ENCODE measurements around the gene ATP8A2. TPM values are rescaled to one million over a fixed set of nuclear protein-coding genes. Genes with fewer than 3 reads are reported as not detected.
"Not testable (repeated sequence)": the region's sequence is repeated elsewhere in the genome, so short reads cannot be mapped to it uniquely, and the experiment has no call there.

ATP8A2 gene
- total and polyA plus RNA-seq, 11 donors = 0.01 to 0.29 (median 0.05) TPM; not detected in 2

GRCh38 chr13:25783076-25783475 lies 411.3 kb downstream of the ATP8A2 start:
- ATAC-seq (no peak), DNase-seq (no peak)
- no peaks in the 10 kb centered on the region for H3K4me1 ChIP-seq
- TF ChIP-seq POLR2A (IDR thresholded peaks at IDR 0.05) = no peak
- no peak for TF ChIP-seq CTCF (IDR thresholded peaks at IDR 0.05)
- H3K4me3 ChIP-seq = no peak overlapping the region
- 87 to 96% (median 93%) methylated on average over 2 of the region's 2 CpGs for WGBS, 4 donors
- H3K9me3 ChIP-seq = no peaks in the 10 kb centered on the region
- intact Hi-C loops (cut with DNase I) = no loop called here
- H3K27me3 ChIP-seq = peaks cover 0 to 12% (median 0%) of the 10 kb centered on the region in 9 donors
- H3K27ac ChIP-seq = no peak overlapping the region
- H3K36me3 ChIP-seq = no peaks in the 10 kb centered on the region

GRCh38 chr13:25783601-25784024 lies 411.8 kb downstream of the ATP8A2 start:
- TF ChIP-seq POLR2A (IDR thresholded peaks at IDR 0.05) (no peak), CTCF (IDR thresholded peaks at IDR 0.05) (no peak)
- H3K36me3 ChIP-seq = no peaks in the 10 kb centered on the region
- WGBS, 4 donors = 62 to 68% (median 63%) methylated on average over 5 of the region's 5 CpGs
- peaks cover 0 to 17% (median 0%) of the 10 kb centered on the region in 9 donors for H3K27me3 ChIP-seq
- H3K9me3 ChIP-seq = no peaks in the 10 kb centered on the region
- ATAC-seq = no peak
- intact Hi-C loops (cut with DNase I) = no loop called here
- no peak for DNase-seq
- H3K4me1 ChIP-seq = no peaks in the 10 kb centered on the region
- no peak overlapping the region for H3K4me3 ChIP-seq
- no peak overlapping the region for H3K27ac ChIP-seq

GRCh38 chr13:25784119-25784518 lies 412.3 kb downstream of the ATP8A2 start:
- no peak overlapping the region for H3K27ac ChIP-seq
- H3K36me3 ChIP-seq = no peaks in the 10 kb centered on the region
- H3K27me3 ChIP-seq = peaks cover 0 to 21% (median 0%) of the 10 kb centered on the region in 9 donors
- DNase-seq (no peak), ATAC-seq (no peak)
- H3K9me3 ChIP-seq = no peaks in the 10 kb centered on the region
- no peak for TF ChIP-seq CTCF (IDR thresholded peaks at IDR 0.05)
- TF ChIP-seq POLR2A (IDR thresholded peaks at IDR 0.05) = no peak
- intact Hi-C loops (cut with DNase I) = no loop called here
- no peak overlapping the region for H3K4me3 ChIP-seq
- H3K4me1 ChIP-seq = no peaks in the 10 kb centered on the region
- 59 to 78% (median 67%) methylated on average over 4 of the region's 4 CpGs for WGBS, 4 donors

GRCh38 chr13:25790137-25790536 lies 418.4 kb downstream of the ATP8A2 start:
- H3K36me3 ChIP-seq; DNase-seq; intact Hi-C loops (cut with DNase I); H3K4me3 ChIP-seq; H3K27ac ChIP-seq; ATAC-seq; H3K4me1 ChIP-seq; H3K9me3 ChIP-seq: not testable (repeated sequence)
- 86 to 100% (median 98%) methylated on average over 1 of the region's 1 CpG for WGBS, 4 donors
- peaks cover 0 to 20% (median 0%) of the 10 kb centered on the region in 9 donors for H3K27me3 ChIP-seq

- TF ChIP-seq POLR2A (IDR thresholded peaks at IDR 0.05) = no peak
- no peak for TF ChIP-seq CTCF (IDR thresholded peaks at IDR 0.05)
- intact Hi-C loops (cut with DNase I) = no loop called here
- Histone ChIP-seq H3K27me3 (peaks cover 0 to 7% (median 0%) of the 10 kb centered on the region in 9 donors), H3K36me3 (no peaks in the 10 kb centered on the region), H3K4me3 (no peak overlapping the region), H3K27ac (no peak overlapping the region), H3K4me1 (no peaks in the 10 kb centered on the region), H3K9me3 (no peaks in the 10 kb centered on the region)
- WGBS, 4 donors = 79 to 90% (median 88%) methylated on average over 1 of the region's 1 CpG
- no peak for ATAC-seq
- DNase-seq = no peak
These were observed 423.5 kb downstream of the ATP8A2 start for GRCh38 chr13:25795277-25795676.

Data from heart left ventricle (tissue), 16 donors.